Fibroblast of lung (primary cell): ENCODE measurements around the gene COL4A1.

Source experiments
- CTCF ChIP-seq, 2 donors: IDR thresholded peaks in 1 of 2; conservative IDR thresholded peaks in 1 of 2; 1 replicate in 1 of 2; 2 replicates in 1 of 2; pipeline ENCODE4 v1.5.1; 2011 to 2012; ENCODE audit warnings: low read length in 2 of 2, control low read depth in 1 of 2, inconsistent platforms in 1 of 2, low read depth in 1 of 2, mild to moderate bottlenecking in 1 of 2
- EZH2 ChIP-seq: IDR thresholded peaks from 2 replicates; pipeline ENCODE4 v1.5.1; 2012; ENCODE audit warnings: low read length, control low read depth, mild to moderate bottlenecking; ENCODE audit errors: missing control alignments

- TF ChIP-seq EZH2 = no peak
- no peak for TF ChIP-seq CTCF (conservative IDR thresholded peaks at IDR 0.05 in 1 of 2, IDR thresholded peaks at IDR 0.05 in 1 of 2; ENCODE audit: low read depth in 1 of 2, low read length in 2 of 2)
These were observed 16.1 kb downstream of the COL4A1 start for GRCh38 chr13:110290826-110291225.
